Spleen (tissue), 11 donors: Measurements from ENCODE around the gene KRTAP16-1. TPM values are rescaled to one million over a fixed set of nuclear protein-coding genes. Genes with fewer than 3 reads are reported as not detected.

Experiments used
- DNase-seq: peaks from one replicate; pipeline ENCODE4 v3.0.0-alpha.2; 2020
- H3K27ac ChIP-seq, 8 donors: fragments of 200-600 bp; sonication (generic) in 7 of 8; 1 replicate in 4 of 8; 2 replicates in 4 of 8; pipeline versions ENCODE4 v1.5.0 to v1.8.0; 2016 to 2021; ENCODE audit warnings: inconsistent platforms in 4 of 8, mild to moderate bottlenecking in 4 of 8, moderate library complexity in 1 of 8
- H3K27me3 ChIP-seq, 7 donors: fragments of 200-600 bp; sonication (generic) in 6 of 7; replicated peaks in 1 of 7; 1 replicate in 4 of 7; 2 replicates in 3 of 7; pipeline versions ENCODE4 v1.5.0 to v1.8.0; 2016 to 2021; ENCODE audit warnings: inconsistent platforms in 3 of 7, mild to moderate bottlenecking in 1 of 7
- H3K36me3 ChIP-seq, 6 donors: fragments of 200-600 bp; sonication (generic) in 5 of 6; 1 replicate in 4 of 6; 2 replicates in 2 of 6; pipeline versions ENCODE4 v1.5.0 to v1.8.0; 2016 to 2021; ENCODE audit warnings: inconsistent platforms in 2 of 6
- H3K4me1 ChIP-seq, 6 donors: fragments of 200-600 bp; sonication (generic) in 5 of 6; 1 replicate in 3 of 6; 2 replicates in 3 of 6; pipeline versions ENCODE4 v1.5.0 to v1.8.0; 2016 to 2021; ENCODE audit warnings: inconsistent platforms in 3 of 6
- H3K4me3 ChIP-seq, 8 donors: fragments of 200-600 bp; sonication (generic) in 7 of 8; 1 replicate in 4 of 8; 2 replicates in 4 of 8; pipeline versions ENCODE4 v1.5.0 to v1.8.0; 2016 to 2021; ENCODE audit warnings: inconsistent platforms in 4 of 8, mild to moderate bottlenecking in 4 of 8, moderate library complexity in 2 of 8
- H3K9me3 ChIP-seq, 8 donors: fragments of 200-600 bp; sonication (generic) in 7 of 8; 1 replicate in 4 of 8; 2 replicates in 4 of 8; pipeline versions ENCODE4 v1.5.0 to v1.8.0; 2016 to 2021; ENCODE audit warnings: inconsistent platforms in 4 of 8
- POLR2A ChIP-seq, 3 donors: fragments of 450-650 bp; IDR thresholded peaks; one replicate each; pipeline ENCODE4 v1.5.1; 2017; ENCODE audit warnings: antibody characterized with exemption in 3 of 3, mild to moderate bottlenecking in 1 of 3
- POLR2AphosphoS5 ChIP-seq, 3 donors: sonication (generic); formaldehyde crosslinking; IDR thresholded peaks; one replicate each; pipeline ENCODE4 v1.5.1; 2017; ENCODE audit warnings: antibody characterized with exemption in 3 of 3
- WGBS, 5 donors: extraction: QIAGEN DNeasy Blood & Tissue Kit in 3 of 5; methylation state at CpG; one replicate each; pipeline versions ENCODE4 v1.1.5 to v1.1.7; 2013 to 2018; 5-methylcytosine and 5-hydroxymethylcytosine counted together
- intact Hi-C: fragments of 100-400 bp; cut with DNase I; formaldehyde crosslinking; loops from one replicate; pipeline ENCODE4 v1.15.0; 2023; ENCODE audit warnings: low total_unique reads
- polyA plus RNA-seq, 3 donors: library from polyadenylated mRNA; stranded (reverse); fragments of 200-250 nt; gene quantifications; one replicate each; pipeline ENCODE4 v1.2.1, GENCODE V29; 2013
- total RNA-seq, 7 donors: library from RNA; depleted of rRNA in 3 of 7; stranded (reverse); fragments of >200 nt in 3 of 7; fragmentation: NEBNext Ultra II Directional in 4 of 7; extraction: Animal tissue kit (Norgen Biotek cat#: 25700) in 4 of 7; gene quantifications; one replicate each; pipeline versions ENCODE4 v1.1.0 to v1.2.1, GENCODE V29; 2016 to 2021
- TF ChIP-seq, protein P1 (sequence below), 11 experiments: fragments of 200-600 bp in 7 of 11; fragments of 450-650 bp in 4 of 11; sonication (generic) in 4 of 11; IDR thresholded peaks in 8 of 11; conservative IDR thresholded peaks in 3 of 11; 1 replicate in 7 of 11; 2 replicates in 4 of 11; pipeline versions ENCODE4 v1.4.0 to v1.8.0; 2016 to 2021; ENCODE audit warnings: antibody characterized with exemption in 11 of 11, inconsistent platforms in 4 of 11, mild to moderate bottlenecking in 1 of 11
- donor health status: healthy with polysubstance abuse.
- donor health status: DM: no; HTN: no; CAD: no; lungs with moderate emphysema.
- donor health status: DM: no; HTN: no; CAD: no.
- donor health status: Bipolar disorder and iron deficiency.
- donor health status: healthy.
- donor health status: DM: no; HTN: no; CAD: no.
- donor health status: DM: yes; HTN: yes; CAD: no.

Gene KRTAP16-1
- total and polyA plus RNA-seq, 10 donors = not detected

DNA sequence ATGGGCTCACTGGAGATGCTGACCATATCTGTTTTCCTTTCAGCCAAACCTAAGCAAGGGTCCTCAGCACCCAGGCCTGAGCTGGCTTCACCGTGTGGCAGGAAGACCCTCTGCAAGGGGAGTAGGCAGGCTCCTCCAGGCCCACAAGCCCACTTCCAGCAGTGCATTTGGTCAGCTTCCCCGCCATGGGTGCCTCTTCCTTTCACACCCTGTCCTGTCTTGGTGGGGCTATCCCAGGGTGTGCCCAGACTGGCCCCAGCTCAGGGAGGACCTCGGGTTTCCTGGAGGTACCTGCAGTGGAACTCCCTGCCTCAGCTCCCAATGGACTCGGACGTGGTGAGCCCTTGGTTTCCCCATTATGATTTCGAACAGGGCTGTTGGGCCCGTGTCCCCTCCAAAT is 19.1 kb upstream of the KRTAP16-1 start:
- H3K36me3 ChIP-seq = no peaks in the 10 kb centered on the region
- 77 to 97% (median 84%) methylated on average over 2 to 7 of the region's 7 CpGs for WGBS, 5 donors
- H3K4me1 ChIP-seq = no peaks in the 10 kb centered on the region
- no peak overlapping the region for H3K4me3 ChIP-seq
- TF ChIP-seq POLR2A (IDR thresholded peaks at IDR 0.05) = no peak
- TF ChIP-seq, protein P1, sequence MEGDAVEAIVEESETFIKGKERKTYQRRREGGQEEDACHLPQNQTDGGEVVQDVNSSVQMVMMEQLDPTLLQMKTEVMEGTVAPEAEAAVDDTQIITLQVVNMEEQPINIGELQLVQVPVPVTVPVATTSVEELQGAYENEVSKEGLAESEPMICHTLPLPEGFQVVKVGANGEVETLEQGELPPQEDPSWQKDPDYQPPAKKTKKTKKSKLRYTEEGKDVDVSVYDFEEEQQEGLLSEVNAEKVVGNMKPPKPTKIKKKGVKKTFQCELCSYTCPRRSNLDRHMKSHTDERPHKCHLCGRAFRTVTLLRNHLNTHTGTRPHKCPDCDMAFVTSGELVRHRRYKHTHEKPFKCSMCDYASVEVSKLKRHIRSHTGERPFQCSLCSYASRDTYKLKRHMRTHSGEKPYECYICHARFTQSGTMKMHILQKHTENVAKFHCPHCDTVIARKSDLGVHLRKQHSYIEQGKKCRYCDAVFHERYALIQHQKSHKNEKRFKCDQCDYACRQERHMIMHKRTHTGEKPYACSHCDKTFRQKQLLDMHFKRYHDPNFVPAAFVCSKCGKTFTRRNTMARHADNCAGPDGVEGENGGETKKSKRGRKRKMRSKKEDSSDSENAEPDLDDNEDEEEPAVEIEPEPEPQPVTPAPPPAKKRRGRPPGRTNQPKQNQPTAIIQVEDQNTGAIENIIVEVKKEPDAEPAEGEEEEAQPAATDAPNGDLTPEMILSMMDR (IDR thresholded peaks at IDR 0.05 in 8 of 11, conservative IDR thresholded peaks at IDR 0.05 in 3 of 11) = no peak
- no peak for TF ChIP-seq POLR2AphosphoS5 (IDR thresholded peaks at IDR 0.05)
- no peak for DNase-seq
- intact Hi-C loops = loop anchor here (10.0 kb wide), 1 partner anchor 523 kb away; no protein-coding TSS in a partner anchor
- H3K27ac ChIP-seq = no peak overlapping the region
- H3K9me3 ChIP-seq = no peaks in the 10 kb centered on the region
- no peaks in the 10 kb centered on the region for H3K27me3 ChIP-seq

GRCh38 chr17:41327411-41328120 is 18.5 kb upstream of the KRTAP16-1 start:
- intact Hi-C loops = loop anchor here (10.0 kb wide), 1 partner anchor 523 kb away; no protein-coding TSS in a partner anchor
- no peaks in the 10 kb centered on the region for H3K36me3 ChIP-seq
- peaks cover 0 to under 1% (median 0%) of the 10 kb centered on the region in 6 donors for H3K4me1 ChIP-seq
- 77 to 92% (median 82%) methylated on average over 3 to 8 of the region's 8 CpGs for WGBS, 5 donors
- H3K27me3 ChIP-seq = no peaks in the 10 kb centered on the region
- TF ChIP-seq, protein P1 (IDR thresholded peaks at IDR 0.05 in 8 of 11, conservative IDR thresholded peaks at IDR 0.05 in 3 of 11) = no peak
- no peak for TF ChIP-seq POLR2A (IDR thresholded peaks at IDR 0.05)
- TF ChIP-seq POLR2AphosphoS5 (IDR thresholded peaks at IDR 0.05) = no peak
- H3K9me3 ChIP-seq = no peaks in the 10 kb centered on the region
- no peak overlapping the region for H3K27ac ChIP-seq
- no peak overlapping the region for H3K4me3 ChIP-seq
- DNase-seq = no peak

- Histone ChIP-seq H3K36me3 (no peaks in the 10 kb centered on the region), H3K27me3 (no peaks in the 10 kb centered on the region), H3K27ac (no peak overlapping the region), H3K4me3 (no peak overlapping the region), H3K4me1 (peaks cover 0 to 6% (median 0%) of the 10 kb centered on the region in 6 donors), H3K9me3 (no peaks in the 10 kb centered on the region)
- no peak for DNase-seq
- intact Hi-C loops = loop anchor here (10.0 kb wide), 1 partner anchor 522 kb away; no protein-coding TSS in a partner anchor
- 62 to 75% (median 72%) methylated on average over 12 to 18 of the region's 18 CpGs for WGBS, 5 donors
- no peak for TF ChIP-seq POLR2AphosphoS5 (IDR thresholded peaks at IDR 0.05)
- TF ChIP-seq, protein P1 (IDR thresholded peaks at IDR 0.05 in 8 of 11, conservative IDR thresholded peaks at IDR 0.05 in 3 of 11) = no peak
- no peak for TF ChIP-seq POLR2A (IDR thresholded peaks at IDR 0.05)
Observed at GRCh38 chr17:41326173-41327145, 17.4 kb upstream of the KRTAP16-1 start.
